ENCODE results near the gene HS1BP3. TPM values are rescaled to one million over a fixed set of nuclear protein-coding genes. Genes with fewer than 3 reads are reported as not detected.

HS1BP3 gene
- total RNA-seq, 1 donor from 2014 or later, result 16.6 TPM

- Histone ChIP-seq H3K9me3 (replicated peaks) (no peaks in the 10 kb centered on the region), H3K27ac (replicated peaks) (peak overlapping the region; percentile 85), H3K36me3 (peaks cover 16% of the 10 kb centered on the region), H3K27me3 (ENCODE audit: low read depth) (no peaks in the 10 kb centered on the region), H3K4me1 (peaks cover 65% of the 10 kb centered on the region), H3K4me3 (no peak overlapping the region)
- TF ChIP-seq CTCF (IDR thresholded peaks at IDR 0.05; ENCODE audit: borderline replicate concordance), result no peak
- intact Hi-C loops (cut with micrococcal nuclease), result no loop called here
- peak; percentile 24 for DNase-seq
Observed at GRCh38 chr2:20634507-20635112, 16.3 kb downstream of the HS1BP3 start.

DNA sequence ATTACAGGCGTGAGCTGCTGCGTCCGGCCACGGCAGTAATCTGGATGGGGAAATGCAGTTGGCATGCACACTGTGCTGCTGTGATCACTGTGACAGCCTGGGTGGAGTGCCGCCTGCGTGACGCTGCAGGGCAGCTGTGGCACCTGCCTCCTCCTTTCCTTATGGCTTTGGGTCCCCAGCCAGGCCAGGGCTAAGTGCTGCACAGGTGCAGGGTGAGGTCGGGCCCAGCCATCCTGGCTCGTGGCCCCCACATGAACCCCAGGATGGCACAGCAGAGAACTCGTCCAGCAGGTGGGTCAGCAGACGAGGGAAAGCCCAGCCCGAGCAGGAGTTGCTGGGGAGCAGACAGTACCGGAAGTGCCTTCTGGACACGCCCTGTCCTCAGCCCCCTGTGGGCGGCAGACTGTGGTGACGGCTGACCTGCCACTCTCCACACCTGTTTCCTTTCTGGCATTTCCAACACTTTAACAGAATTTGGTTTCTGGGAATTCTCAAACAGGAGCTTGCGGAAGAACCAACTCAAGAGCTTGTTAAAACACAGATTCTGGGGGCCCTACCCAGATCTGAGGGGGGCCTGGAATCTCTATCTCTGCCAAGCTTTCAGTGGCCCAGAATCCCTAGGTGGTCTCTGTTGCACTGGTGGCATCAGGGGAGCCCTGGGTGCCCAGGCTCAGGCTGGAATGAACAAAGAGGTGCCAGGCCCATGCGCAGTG is 16.9 kb downstream of the HS1BP3 start:
- Histone ChIP-seq H3K4me1 (peaks cover 59% of the 10 kb centered on the region), H3K27ac (replicated peaks) (peak overlapping the region; percentile 85), H3K4me3 (no peak overlapping the region), H3K27me3 (ENCODE audit: low read depth) (no peaks in the 10 kb centered on the region), H3K36me3 (peaks cover 16% of the 10 kb centered on the region), H3K9me3 (replicated peaks) (no peaks in the 10 kb centered on the region)
- intact Hi-C loops (cut with micrococcal nuclease), result no loop called here
- peak; percentile 36 for DNase-seq
- TF ChIP-seq CTCF (IDR thresholded peaks at IDR 0.05; ENCODE audit: borderline replicate concordance), result no peak

DNA sequence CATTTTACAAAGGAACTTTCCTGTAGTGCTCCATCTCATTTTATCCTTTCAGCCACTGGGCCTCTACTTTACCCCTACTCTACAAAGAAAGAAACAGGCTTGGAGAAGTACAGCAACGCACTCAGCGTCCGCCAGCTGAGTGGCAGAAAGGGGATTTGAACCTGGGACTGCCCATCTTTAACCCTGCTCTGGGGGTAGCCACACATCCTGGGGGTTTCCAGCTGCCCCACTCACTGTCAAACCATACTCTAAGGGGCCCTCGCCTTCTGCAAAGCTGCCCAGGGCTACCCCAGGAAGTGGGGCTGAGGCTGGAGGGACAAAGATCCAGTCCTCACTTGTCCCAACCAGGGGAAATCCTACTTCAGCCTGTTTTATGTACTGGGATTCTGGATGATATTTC is 17.9 kb downstream of the HS1BP3 start:
- no peak for TF ChIP-seq CTCF (IDR thresholded peaks at IDR 0.05; ENCODE audit: borderline replicate concordance)
- Histone ChIP-seq H3K36me3 (peaks cover 14% of the 10 kb centered on the region), H3K27me3 (ENCODE audit: low read depth) (no peaks in the 10 kb centered on the region), H3K9me3 (replicated peaks) (no peaks in the 10 kb centered on the region), H3K4me3 (no peak overlapping the region), H3K27ac (replicated peaks) (peak overlapping the region; percentile 85), H3K4me1 (peaks cover 51% of the 10 kb centered on the region)
- DNase-seq, result peak; percentile 7
- intact Hi-C loops (cut with micrococcal nuclease), result no loop called here

DNA sequence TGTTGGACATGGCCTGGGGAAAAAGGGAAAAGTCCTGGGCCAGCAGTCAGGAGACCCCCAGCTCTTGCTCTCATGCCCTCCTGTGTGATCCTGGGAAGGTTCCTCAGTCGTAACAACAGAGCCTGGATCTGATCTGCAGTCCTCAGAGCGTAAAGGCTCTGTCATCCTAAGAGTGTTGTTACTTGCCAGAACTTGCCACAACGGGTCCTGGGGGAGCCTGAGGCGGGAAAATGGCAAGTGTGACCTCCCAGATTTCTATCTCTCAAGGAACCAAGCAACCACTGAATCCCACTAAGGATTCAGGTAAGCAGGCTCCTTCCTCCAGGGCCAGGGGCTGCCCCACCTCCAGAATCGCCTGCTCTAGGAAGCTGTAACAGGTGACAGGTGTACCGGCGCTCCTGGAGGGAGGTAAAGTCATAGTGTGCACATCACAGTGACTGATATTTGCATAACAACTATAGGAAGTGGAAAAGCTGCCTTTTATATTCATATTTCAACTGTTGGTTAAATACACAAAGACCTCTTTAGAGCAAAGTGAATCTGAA is 18.4 kb downstream of the HS1BP3 start:
- H3K4me3 ChIP-seq, result no peak overlapping the region
- H3K27ac ChIP-seq (replicated peaks), result peak overlapping the region; percentile 85
- no peak for DNase-seq
- intact Hi-C loops (cut with micrococcal nuclease), result no loop called here
- no peaks in the 10 kb centered on the region for H3K27me3 ChIP-seq (ENCODE audit: low read depth)
- TF ChIP-seq CTCF (IDR thresholded peaks at IDR 0.05; ENCODE audit: borderline replicate concordance), result no peak
- H3K36me3 ChIP-seq, result peaks cover 9% of the 10 kb centered on the region
- no peaks in the 10 kb centered on the region for H3K9me3 ChIP-seq (replicated peaks)
- H3K4me1 ChIP-seq, result peaks cover 51% of the 10 kb centered on the region

DNA sequence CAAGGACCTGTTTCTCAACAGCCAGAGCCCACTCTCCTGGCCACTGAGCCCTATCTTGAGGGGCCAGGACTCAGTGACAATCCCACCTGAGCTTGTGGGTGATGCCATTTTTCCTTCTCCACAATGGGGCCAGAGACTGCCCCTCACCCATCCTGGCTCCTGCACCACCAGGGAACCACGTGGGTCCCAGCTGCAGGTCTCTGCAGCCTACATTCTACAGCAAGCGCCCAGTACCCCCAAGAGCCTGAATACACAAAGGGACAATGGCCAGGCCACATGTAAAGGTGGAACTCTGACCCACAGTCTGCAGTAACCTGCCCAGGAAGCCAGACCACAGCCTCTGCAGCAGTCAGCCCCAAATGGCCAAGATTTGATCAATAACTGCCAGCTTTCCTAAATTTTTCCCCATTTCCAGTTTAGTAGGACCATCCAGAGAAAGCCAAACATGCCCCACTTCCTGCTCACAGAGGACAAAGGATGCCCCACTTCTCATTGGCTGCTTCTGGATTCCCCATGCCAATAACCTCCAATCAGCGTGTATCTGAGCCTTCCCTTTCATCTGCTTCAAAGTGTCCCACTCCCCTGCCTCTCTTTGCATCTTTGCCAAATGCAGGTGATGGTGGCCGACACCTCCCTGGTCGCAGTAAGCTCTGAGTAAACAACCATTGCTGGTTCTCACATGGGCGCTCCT is 19.1 kb downstream of the HS1BP3 start:
- peaks cover 52% of the 10 kb centered on the region for H3K4me1 ChIP-seq
- no peaks in the 10 kb centered on the region for H3K9me3 ChIP-seq (replicated peaks)
- peaks cover 9% of the 10 kb centered on the region for H3K36me3 ChIP-seq
- H3K27ac ChIP-seq (replicated peaks), result no peak overlapping the region
- DNase-seq, result peak; percentile 10
- no peaks in the 10 kb centered on the region for H3K27me3 ChIP-seq (ENCODE audit: low read depth)
- no peak overlapping the region for H3K4me3 ChIP-seq
- intact Hi-C loops (cut with micrococcal nuclease), result no loop called here
- no peak for TF ChIP-seq CTCF (IDR thresholded peaks at IDR 0.05; ENCODE audit: borderline replicate concordance)
